HEK293 (cell line): Measurements from ENCODE around the gene CD300LG.
A peak's percentile ranks its signal among the peaks of the same experiment; 100 is the strongest.

Experiments
- CTCF ChIA-PET: fragments of 350-600 bp; formaldehyde crosslinking; extraction: SDS; loops from one replicate; lab custom pipeline; 2021; ENCODE audit warnings: antibody characterized with exemption; lab: Yijun Ruan, JAX
- POLR2A ChIA-PET: fragments of 300-600 bp; formaldehyde crosslinking; extraction: SDS; loops from one replicate; lab custom pipeline; 2020; ENCODE audit warnings: antibody characterized with exemption, inconsistent platforms; lab: Yijun Ruan, JAX
- H3K27ac ChIP-seq: fragments of 200-500 bp; sonication (Bioruptor generic); 2 replicates; pipeline ENCODE4 v1.5.1; 2014; ENCODE audit warnings: low read depth, low read length, control low read depth, inconsistent platforms; ENCODE audit errors: extremely low read depth
- H3K36me3 ChIP-seq, 2 experiments: fragments of 200-500 bp in 1 of 2; sonication (Bioruptor generic) in 1 of 2; 1 replicate in 1 of 2; 2 replicates in 1 of 2; pipeline ENCODE4 v1.5.1; 2014 to 2017; ENCODE audit warnings: inconsistent platforms in 2 of 2, low read length in 2 of 2; ENCODE audit not compliant: control insufficient read depth in 2 of 2, insufficient read depth in 1 of 2
- H3K4me1 ChIP-seq: fragments of 200-500 bp; sonication (Bioruptor generic); 2 replicates; pipeline ENCODE4 v1.5.1; 2014; ENCODE audit warnings: mild to moderate bottlenecking, low read length, inconsistent platforms; ENCODE audit not compliant: control insufficient read depth, insufficient read depth
- H3K4me3 ChIP-seq: 2 replicates; pipeline ENCODE4 v1.5.1; 2011; ENCODE audit warnings: low read depth, mild to moderate bottlenecking, control low read depth, low read length, moderate library complexity
- H3K9me3 ChIP-seq: fragments of 200-500 bp; sonication (Bioruptor generic); 2 replicates; pipeline ENCODE4 v1.5.1; 2014; ENCODE audit warnings: low read depth, low read length, inconsistent platforms; ENCODE audit not compliant: control insufficient read depth, insufficient read depth
- EGR2 ChIP-seq: fragments of 450-650 bp; formaldehyde crosslinking; IDR thresholded peaks from 2 replicates; pipeline ENCODE4 v1.5.1; 2016; ENCODE audit warnings: low read depth, missing biosample characterization, missing genetic modification characterization
- ZBTB17 ChIP-seq: fragments of 450-650 bp; formaldehyde crosslinking; IDR thresholded peaks from 2 replicates; pipeline ENCODE4 v1.5.1; 2016; ENCODE audit warnings: missing biosample characterization, missing genetic modification characterization
- ZFHX2 ChIP-seq: fragments of 450-650 bp; formaldehyde crosslinking; conservative IDR thresholded peaks from 2 replicates; pipeline ENCODE4 v1.5.1; 2016; ENCODE audit warnings: missing biosample characterization, missing genetic modification characterization
- ZFP3 ChIP-seq: fragments of 450-650 bp; formaldehyde crosslinking; IDR thresholded peaks from 2 replicates; pipeline ENCODE4 v1.5.1; 2016; ENCODE audit warnings: low read depth, missing biosample characterization, missing genetic modification characterization
- ZNF114 ChIP-seq: fragments of 450-650 bp; formaldehyde crosslinking; IDR thresholded peaks from 2 replicates; pipeline ENCODE4 v1.5.0; 2017; ENCODE audit warnings: missing biosample characterization, missing genetic modification characterization
- ZNF184 ChIP-seq: fragments of 450-650 bp; IDR thresholded peaks from 2 replicates; pipeline ENCODE4 v1.5.1; 2018; ENCODE audit warnings: missing biosample characterization, mild to moderate bottlenecking, missing genetic modification characterization
- ZNF571 ChIP-seq: fragments of 450-650 bp; formaldehyde crosslinking; IDR thresholded peaks from 2 replicates; pipeline ENCODE4 v1.5.0; 2017; ENCODE audit warnings: missing biosample characterization, missing genetic modification characterization
- ZNF610 ChIP-seq: fragments of 450-650 bp; formaldehyde crosslinking; IDR thresholded peaks from 2 replicates; pipeline ENCODE4 v1.5.1; 2016; ENCODE audit warnings: missing biosample characterization, missing genetic modification characterization, borderline replicate concordance
- ZNF624 ChIP-seq: fragments of 450-650 bp; formaldehyde crosslinking; IDR thresholded peaks from 2 replicates; pipeline ENCODE4 v1.5.1; 2017; ENCODE audit warnings: missing biosample characterization, missing genetic modification characterization
- ZNF654 ChIP-seq: fragments of 450-650 bp; formaldehyde crosslinking; IDR thresholded peaks from 2 replicates; pipeline ENCODE4 v1.5.1; 2016; ENCODE audit warnings: low read depth, missing biosample characterization, missing genetic modification characterization
- ZSCAN23 ChIP-seq: fragments of 450-650 bp; formaldehyde crosslinking; IDR thresholded peaks from 2 replicates; pipeline ENCODE4 v1.5.1; 2016; ENCODE audit warnings: missing biosample characterization, missing genetic modification characterization
- TF ChIP-seq, protein P1 (sequence below): fragments of 450-650 bp; formaldehyde crosslinking; conservative IDR thresholded peaks from 2 replicates; pipeline ENCODE4 v1.5.1; 2016; ENCODE audit warnings: low read depth, missing biosample characterization, missing genetic modification characterization
- TF ChIP-seq, protein P2 (sequence below): fragments of 450-650 bp; formaldehyde crosslinking; IDR thresholded peaks from 2 replicates; pipeline ENCODE4 v1.5.1; 2016; ENCODE audit warnings: missing biosample characterization, missing genetic modification characterization

Gene CD300LG

DNA sequence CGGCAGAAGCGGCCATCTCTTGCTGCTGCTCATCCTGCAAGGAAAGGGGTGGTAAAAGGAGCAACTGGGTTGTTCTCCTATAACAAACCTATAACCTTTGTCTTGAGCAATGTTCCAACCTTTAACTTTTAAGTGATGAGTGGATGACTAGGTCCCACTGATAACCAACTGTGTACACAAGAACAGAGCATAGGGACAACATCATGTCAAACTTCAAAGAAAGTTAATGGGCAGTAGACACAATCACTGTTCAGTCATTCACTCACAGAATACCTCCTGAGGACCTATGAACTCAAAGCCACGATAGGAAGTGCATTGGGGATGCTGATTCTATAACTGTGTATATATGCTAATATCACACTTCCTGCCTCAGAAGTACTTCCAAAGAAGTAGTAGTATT lies 45.1 kb upstream of the CD300LG start (continued):
- TF ChIP-seq ZNF610 (tag by site-specific recombination) (no peak), ZSCAN23 (tag by site-specific recombination) (no peak)

DNA sequence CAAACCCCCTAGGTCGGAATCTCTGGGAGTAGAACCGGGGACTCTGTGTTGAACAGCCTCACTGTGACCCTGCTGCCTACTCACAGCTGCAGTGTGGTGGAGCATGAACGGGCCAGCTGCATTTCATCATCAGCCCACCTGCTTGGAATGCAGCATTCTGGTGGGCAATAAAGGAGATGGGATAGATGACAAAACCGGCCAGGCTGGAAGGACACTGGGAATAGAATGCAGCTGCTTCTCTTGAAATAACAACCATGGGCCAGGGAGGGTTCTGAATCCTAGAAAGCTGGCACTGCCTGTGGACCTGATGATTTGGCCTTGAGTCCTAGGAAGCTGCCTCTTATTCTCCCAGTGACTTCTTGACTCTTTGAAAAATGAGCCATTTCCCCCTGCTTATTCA lies 43.2 kb upstream of the CD300LG start:
- Histone ChIP-seq H3K4me3 (no peak overlapping the region), H3K9me3 (no peaks in the 10 kb centered on the region), H3K27ac (no peak overlapping the region), H3K4me1 (no peaks in the 10 kb centered on the region), H3K36me3 (peaks cover 14 to 29% of the 10 kb centered on the region in 2 experiments)
- ChIA-PET CTCF (interaction anchor here (0.7 to 0.8 kb wide), 3 partner anchors 10 to 1216 kb away, joined by 3 read pairs; no protein-coding TSS in a partner anchor), POLR2A (no interaction called here)
- TF ChIP-seq ZNF571 (tag by site-specific recombination) (no peak), ZNF624 (tag by site-specific recombination) (no peak), ZFHX2 (tag by site-specific recombination) (peak; percentile 18; the same call in 1 of the 2 replicates)
- TF ChIP-seq, protein P1, sequence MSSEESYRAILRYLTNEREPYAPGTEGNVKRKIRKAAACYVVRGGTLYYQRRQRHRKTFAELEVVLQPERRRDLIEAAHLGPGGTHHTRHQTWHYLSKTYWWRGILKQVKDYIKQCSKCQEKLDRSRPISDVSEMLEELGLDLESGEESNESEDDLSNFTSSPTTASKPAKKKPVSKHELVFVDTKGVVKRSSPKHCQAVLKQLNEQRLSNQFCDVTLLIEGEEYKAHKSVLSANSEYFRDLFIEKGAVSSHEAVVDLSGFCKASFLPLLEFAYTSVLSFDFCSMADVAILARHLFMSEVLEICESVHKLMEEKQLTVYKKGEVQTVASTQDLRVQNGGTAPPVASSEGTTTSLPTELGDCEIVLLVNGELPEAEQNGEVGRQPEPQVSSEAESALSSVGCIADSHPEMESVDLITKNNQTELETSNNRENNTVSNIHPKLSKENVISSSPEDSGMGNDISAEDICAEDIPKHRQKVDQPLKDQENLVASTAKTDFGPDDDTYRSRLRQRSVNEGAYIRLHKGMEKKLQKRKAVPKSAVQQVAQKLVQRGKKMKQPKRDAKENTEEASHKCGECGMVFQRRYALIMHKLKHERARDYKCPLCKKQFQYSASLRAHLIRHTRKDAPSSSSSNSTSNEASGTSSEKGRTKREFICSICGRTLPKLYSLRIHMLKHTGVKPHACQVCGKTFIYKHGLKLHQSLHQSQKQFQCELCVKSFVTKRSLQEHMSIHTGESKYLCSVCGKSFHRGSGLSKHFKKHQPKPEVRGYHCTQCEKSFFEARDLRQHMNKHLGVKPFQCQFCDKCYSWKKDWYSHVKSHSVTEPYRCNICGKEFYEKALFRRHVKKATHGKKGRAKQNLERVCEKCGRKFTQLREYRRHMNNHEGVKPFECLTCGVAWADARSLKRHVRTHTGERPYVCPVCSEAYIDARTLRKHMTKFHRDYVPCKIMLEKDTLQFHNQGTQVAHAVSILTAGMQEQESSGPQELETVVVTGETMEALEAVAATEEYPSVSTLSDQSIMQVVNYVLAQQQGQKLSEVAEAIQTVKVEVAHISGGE (tag by site-specific recombination), result no peak

DNA sequence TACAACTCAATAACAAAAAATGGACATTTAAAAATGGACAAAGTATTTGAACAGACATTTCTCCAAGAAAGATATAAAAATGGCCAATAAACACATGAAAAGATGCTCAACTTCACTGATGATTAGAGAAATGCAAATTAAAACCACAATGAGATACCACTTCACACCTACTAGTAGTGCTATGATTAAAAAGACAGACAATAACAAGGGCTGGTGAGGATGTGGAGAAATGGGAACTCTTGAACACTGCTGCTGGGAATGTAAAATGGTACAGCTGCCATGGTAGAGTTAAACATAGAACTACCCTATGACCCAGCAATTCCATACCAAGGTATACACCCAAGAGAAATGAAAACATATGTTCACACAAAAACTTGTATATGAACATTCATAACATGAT lies 41.9 kb upstream of the CD300LG start:
- H3K4me3 ChIP-seq, result no peak overlapping the region
- ChIA-PET CTCF (interaction anchor here (1.2 kb wide), 1 partner anchor 41 kb away, joined by 6 read pairs; no protein-coding TSS in a partner anchor), POLR2A (interaction anchor here (1.1 kb wide), 1 partner anchor 13 kb away, joined by 3 read pairs; no protein-coding TSS in a partner anchor)
- TF ChIP-seq ZNF184 (peak; percentile 92), ZNF654 (tag by site-specific recombination) (no peak)
- TF ChIP-seq, all 188 proteins: peak for 1
- Histone ChIP-seq H3K9me3 (no peaks in the 10 kb centered on the region), H3K36me3 (peaks cover 18 to 37% of the 10 kb centered on the region in 2 experiments), H3K4me1 (no peaks in the 10 kb centered on the region), H3K27ac (no peak overlapping the region)

DNA sequence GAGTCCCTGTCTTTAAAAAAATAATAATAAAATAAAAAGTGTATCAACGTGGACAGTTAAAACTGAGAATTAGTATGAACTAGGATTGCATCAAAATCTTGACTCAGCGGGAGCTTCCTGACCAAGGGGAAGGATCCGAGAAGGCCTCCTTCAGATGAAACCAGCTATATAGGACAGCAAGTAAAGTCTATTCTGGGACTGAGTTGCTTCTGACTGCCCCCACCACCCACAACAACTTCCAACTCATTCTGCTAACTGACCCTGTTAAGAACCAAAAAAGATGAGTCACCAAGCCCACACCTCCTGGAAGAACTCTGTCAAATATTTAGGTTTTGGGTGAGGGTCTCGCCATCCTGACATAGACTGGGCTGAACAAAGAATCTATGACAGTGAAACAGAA lies 38.9 kb upstream of the CD300LG start:
- Histone ChIP-seq H3K36me3 (peaks cover 15 to 45% of the 10 kb centered on the region in 2 experiments), H3K9me3 (no peaks in the 10 kb centered on the region), H3K27ac (no peak overlapping the region), H3K4me1 (no peaks in the 10 kb centered on the region), H3K4me3 (no peak overlapping the region)
- POLR2A ChIA-PET, result interaction anchor here (1.1 kb wide), 1 partner anchor 9 kb away, joined by 3 read pairs; no protein-coding TSS in a partner anchor
- 0 out of 2 replicates have a peak, but pooled peaks have one; percentile 40 for TF ChIP-seq EGR2
- no peak for TF ChIP-seq ZFP3 (tag by site-specific recombination)
- TF ChIP-seq ZBTB17 (tag by site-specific recombination), result no peak
- TF ChIP-seq, protein P2, sequence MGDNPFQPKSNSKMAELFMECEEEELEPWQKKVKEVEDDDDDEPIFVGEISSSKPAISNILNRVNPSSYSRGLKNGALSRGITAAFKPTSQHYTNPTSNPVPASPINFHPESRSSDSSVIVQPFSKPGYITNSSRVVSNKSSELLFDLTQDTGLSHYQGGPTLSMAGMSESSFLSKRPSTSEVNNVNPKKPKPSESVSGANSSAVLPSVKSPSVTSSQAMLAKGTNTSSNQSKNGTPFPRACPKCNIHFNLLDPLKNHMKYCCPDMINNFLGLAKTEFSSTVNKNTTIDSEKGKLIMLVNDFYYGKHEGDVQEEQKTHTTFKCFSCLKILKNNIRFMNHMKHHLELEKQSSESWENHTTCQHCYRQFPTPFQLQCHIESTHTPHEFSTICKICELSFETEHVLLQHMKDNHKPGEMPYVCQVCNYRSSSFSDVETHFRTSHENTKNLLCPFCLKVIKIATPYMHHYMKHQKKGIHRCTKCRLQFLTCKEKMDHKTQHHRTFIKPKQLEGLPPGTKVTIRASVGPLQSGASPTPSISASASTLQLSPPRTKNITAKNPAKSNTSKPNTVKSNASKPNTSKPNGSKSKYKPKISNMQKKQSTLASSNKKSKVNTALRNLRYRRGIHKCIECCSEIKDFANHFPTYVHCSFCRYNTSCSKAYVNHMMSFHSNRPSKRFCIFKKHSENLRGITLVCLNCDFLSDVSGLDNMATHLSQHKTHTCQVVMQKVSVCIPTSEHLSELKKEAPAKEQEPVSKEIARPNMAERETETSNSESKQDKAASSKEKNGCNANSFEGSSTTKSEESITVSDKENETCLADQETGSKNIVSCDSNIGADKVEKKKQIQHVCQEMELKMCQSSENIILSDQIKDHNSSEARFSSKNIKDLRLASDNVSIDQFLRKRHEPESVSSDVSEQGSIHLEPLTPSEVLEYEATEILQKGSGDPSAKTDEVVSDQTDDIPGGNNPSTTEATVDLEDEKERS (tag by site-specific recombination), result no peak
- no peak for TF ChIP-seq ZNF114 (tag by site-specific recombination)
- peak; percentile 55 for TF ChIP-seq ZFHX2 (tag by site-specific recombination)
- CTCF ChIA-PET, result interaction anchor here (0.7 kb wide), 1 partner anchor 702 kb away, joined by 3 read pairs; no protein-coding TSS in a partner anchor
